DOHH2 (cell line): ENCODE data around the gene CTSW.

ENCODE experiments used
- H3F3A ChIP-seq: fragments of 200-600 bp; sonication (generic), shearing (Covaris generic); 2 replicates; pipeline ENCODE4 v1.6.0; 2016; ENCODE audit warnings: antibody characterized with exemption, mild to moderate bottlenecking; ENCODE audit not compliant: control insufficient read depth, insufficient read depth
- H3K27ac ChIP-seq: fragments of 200-600 bp; sonication (generic); 2 replicates; pipeline ENCODE4 v1.5.1; 2014; ENCODE audit warnings: low read depth, mild to moderate bottlenecking, low read length, moderate library complexity
- H3K27me3 ChIP-seq: fragments of 200-600 bp; sonication (generic); 2 replicates; pipeline ENCODE4 v1.6.1; 2014; ENCODE audit warnings: mild to moderate bottlenecking, low read length, mixed read lengths; ENCODE audit not compliant: control insufficient read depth
- H3K36me3 ChIP-seq: fragments of 200-600 bp; sonication (generic); 2 replicates; pipeline ENCODE4 v1.6.1; 2014; ENCODE audit warnings: mild to moderate bottlenecking, low read length, moderate library complexity, mixed read lengths; ENCODE audit not compliant: control insufficient read depth
- H3K4me1 ChIP-seq: fragments of 200-600 bp; sonication (generic); 2 replicates; pipeline ENCODE4 v1.6.1; 2014; ENCODE audit warnings: mild to moderate bottlenecking, low read length, mixed read lengths; ENCODE audit not compliant: control insufficient read depth
- H3K4me2 ChIP-seq: fragments of 200-600 bp; sonication (generic); 2 replicates; pipeline ENCODE4 v1.6.0; 2014; ENCODE audit warnings: mild to moderate bottlenecking, low read length, moderate library complexity
- H3K4me3 ChIP-seq: fragments of 200-600 bp; sonication (generic); 2 replicates; pipeline ENCODE4 v1.5.1; 2014; ENCODE audit warnings: mild to moderate bottlenecking, low read length, mixed read lengths
- H3K79me2 ChIP-seq: fragments of 200-600 bp; sonication (generic); 2 replicates; pipeline ENCODE4 v1.6.1; 2014; ENCODE audit warnings: mild to moderate bottlenecking, low read length, mixed read lengths; ENCODE audit not compliant: control insufficient read depth
- H3K9me2 ChIP-seq: fragments of 200-600 bp; sonication (generic); replicated peaks from 2 replicates; pipeline ENCODE4 v1.6.1; 2014; ENCODE audit warnings: mild to moderate bottlenecking, low read length, mixed read lengths; ENCODE audit not compliant: control insufficient read depth
- H3K9me3 ChIP-seq: fragments of 200-600 bp; sonication (generic); 2 replicates; pipeline ENCODE4 v1.6.1; 2014; ENCODE audit warnings: antibody characterized with exemption, low read length, mixed read lengths; ENCODE audit not compliant: control insufficient read depth, insufficient read depth
- H4K20me1 ChIP-seq: fragments of 200-600 bp; sonication (generic); 2 replicates; pipeline ENCODE4 v1.6.0; 2014; ENCODE audit warnings: low read depth, mild to moderate bottlenecking, antibody characterized with exemption, low read length, moderate library complexity; ENCODE audit not compliant: control insufficient read depth, insufficient read depth
- EZH2phosphoT487 ChIP-seq: fragments of 200-600 bp; sonication (generic); IDR thresholded peaks from 2 replicates; pipeline ENCODE4 v1.6.1; 2017; ENCODE audit warnings: borderline replicate concordance, mild to moderate bottlenecking, antibody characterized with exemption, low read length, moderate library complexity, mixed read lengths
- TF ChIP-seq, protein P1 (sequence below): fragments of 200-600 bp; sonication (generic); IDR thresholded peaks from one replicate; pipeline ENCODE4 v1.5.1; 2014; ENCODE audit warnings: antibody characterized with exemption, mild to moderate bottlenecking, low read depth, low read length; ENCODE audit not compliant: poor library complexity, severe bottlenecking

Gene CTSW

DNA sequence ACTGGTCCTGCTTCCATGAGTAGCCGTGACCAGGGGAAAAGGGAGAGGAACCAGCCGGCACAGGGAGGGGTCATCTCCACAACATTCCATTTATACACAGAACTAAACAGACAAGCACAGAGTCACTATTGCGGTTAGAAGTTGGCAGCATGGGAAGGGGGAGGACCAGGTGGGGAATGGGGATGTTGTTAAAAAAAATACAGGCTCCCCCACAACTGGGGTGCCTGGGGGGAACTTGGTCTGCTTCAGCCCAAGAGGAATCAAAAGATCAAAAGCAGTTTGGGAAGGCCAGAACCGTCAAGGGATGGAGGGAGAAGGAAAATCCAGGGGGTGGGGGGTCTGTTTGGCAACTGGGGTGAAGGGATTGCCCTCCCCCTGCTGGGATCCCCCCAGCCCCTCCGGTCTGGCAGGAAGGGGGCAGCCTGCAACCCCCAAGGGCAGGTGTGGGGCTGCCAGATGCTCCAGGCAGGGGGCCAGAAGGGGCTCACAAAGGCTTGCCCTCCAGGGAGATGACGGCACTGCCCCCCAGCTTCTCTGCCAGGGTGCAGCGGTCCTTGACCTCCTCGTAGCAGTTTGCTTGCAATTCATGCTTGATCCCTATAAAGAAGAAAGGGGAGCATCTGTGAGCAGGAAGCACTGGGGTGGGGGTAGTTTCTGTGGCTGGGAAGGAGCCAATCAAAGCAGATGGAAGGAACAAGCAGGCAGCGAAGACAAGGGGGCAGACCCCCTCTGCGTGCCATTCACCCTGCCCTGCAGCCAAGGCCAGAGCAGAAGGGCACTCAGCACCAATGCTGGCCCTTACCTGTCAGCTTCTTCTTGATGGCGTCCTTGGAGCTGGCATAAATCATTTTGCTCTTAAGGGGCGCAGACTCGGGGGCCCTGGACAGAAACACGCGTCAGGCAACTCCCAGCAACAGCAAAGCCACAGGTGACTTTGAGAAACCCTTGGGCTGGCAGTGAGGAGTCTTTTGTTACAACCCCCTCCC is 24.5 kb upstream of the CTSW start:
- peaks cover 65% of the 10 kb centered on the region for H3K36me3 ChIP-seq
- TF ChIP-seq, protein P1, sequence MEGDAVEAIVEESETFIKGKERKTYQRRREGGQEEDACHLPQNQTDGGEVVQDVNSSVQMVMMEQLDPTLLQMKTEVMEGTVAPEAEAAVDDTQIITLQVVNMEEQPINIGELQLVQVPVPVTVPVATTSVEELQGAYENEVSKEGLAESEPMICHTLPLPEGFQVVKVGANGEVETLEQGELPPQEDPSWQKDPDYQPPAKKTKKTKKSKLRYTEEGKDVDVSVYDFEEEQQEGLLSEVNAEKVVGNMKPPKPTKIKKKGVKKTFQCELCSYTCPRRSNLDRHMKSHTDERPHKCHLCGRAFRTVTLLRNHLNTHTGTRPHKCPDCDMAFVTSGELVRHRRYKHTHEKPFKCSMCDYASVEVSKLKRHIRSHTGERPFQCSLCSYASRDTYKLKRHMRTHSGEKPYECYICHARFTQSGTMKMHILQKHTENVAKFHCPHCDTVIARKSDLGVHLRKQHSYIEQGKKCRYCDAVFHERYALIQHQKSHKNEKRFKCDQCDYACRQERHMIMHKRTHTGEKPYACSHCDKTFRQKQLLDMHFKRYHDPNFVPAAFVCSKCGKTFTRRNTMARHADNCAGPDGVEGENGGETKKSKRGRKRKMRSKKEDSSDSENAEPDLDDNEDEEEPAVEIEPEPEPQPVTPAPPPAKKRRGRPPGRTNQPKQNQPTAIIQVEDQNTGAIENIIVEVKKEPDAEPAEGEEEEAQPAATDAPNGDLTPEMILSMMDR = no peak
- no peak for TF ChIP-seq EZH2phosphoT487
- peaks cover 20% of the 10 kb centered on the region for H4K20me1 ChIP-seq

DNA sequence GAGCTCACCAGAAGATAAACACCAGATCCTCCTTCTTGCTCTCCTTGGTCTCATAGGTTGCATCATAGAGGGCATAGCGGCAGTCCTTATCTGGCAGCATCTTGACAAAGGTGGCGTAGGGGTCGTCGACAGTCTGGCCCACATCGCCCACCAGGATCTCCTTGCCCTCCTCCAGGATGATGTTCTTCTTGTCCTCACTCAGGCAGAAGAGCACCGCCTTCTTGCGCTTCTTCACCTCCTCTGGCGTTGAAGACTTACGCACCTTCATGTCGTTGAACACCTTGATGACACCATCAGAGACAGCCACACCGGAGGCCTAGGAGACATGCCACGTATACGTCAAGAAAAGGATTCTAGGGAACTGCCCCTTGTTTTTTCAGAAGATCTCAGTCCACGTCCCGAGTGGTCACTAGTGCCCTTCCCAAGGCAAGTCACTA is 23.7 kb upstream of the CTSW start:
- Histone ChIP-seq H3K79me2 (peaks cover 41% of the 10 kb centered on the region), H3K4me2 (peak overlapping the region; percentile 80), H3K4me3 (peak overlapping the region; percentile 88), H3K36me3 (peaks cover 68% of the 10 kb centered on the region), H3K27me3 (no peaks in the 10 kb centered on the region), H3K27ac (no peak overlapping the region), H4K20me1 (peaks cover 20% of the 10 kb centered on the region), H3K4me1 (peaks cover 18% of the 10 kb centered on the region), H3F3A (peaks cover 31% of the 10 kb centered on the region), H3K9me2 (no peaks in the 10 kb centered on the region), H3K9me3 (peaks cover 5% of the 10 kb centered on the region; the same call in 1 of the 2 replicates)
- TF ChIP-seq EZH2phosphoT487 = no peak
- TF ChIP-seq, protein P1 = no peak

More for the DNA sequence above, 24.5 kb upstream of the CTSW start:
- Histone ChIP-seq H3K4me3 (no peak overlapping the region), H3K27me3 (no peaks in the 10 kb centered on the region), H3K4me1 (peaks cover 18% of the 10 kb centered on the region), H3F3A (peaks cover 32% of the 10 kb centered on the region), H3K27ac (no peak overlapping the region), H3K9me3 (peaks cover 5% of the 10 kb centered on the region; the same call in 1 of the 2 replicates), H3K4me2 (no peak overlapping the region), H3K9me2 (no peaks in the 10 kb centered on the region), H3K79me2 (peaks cover 38% of the 10 kb centered on the region)

DNA sequence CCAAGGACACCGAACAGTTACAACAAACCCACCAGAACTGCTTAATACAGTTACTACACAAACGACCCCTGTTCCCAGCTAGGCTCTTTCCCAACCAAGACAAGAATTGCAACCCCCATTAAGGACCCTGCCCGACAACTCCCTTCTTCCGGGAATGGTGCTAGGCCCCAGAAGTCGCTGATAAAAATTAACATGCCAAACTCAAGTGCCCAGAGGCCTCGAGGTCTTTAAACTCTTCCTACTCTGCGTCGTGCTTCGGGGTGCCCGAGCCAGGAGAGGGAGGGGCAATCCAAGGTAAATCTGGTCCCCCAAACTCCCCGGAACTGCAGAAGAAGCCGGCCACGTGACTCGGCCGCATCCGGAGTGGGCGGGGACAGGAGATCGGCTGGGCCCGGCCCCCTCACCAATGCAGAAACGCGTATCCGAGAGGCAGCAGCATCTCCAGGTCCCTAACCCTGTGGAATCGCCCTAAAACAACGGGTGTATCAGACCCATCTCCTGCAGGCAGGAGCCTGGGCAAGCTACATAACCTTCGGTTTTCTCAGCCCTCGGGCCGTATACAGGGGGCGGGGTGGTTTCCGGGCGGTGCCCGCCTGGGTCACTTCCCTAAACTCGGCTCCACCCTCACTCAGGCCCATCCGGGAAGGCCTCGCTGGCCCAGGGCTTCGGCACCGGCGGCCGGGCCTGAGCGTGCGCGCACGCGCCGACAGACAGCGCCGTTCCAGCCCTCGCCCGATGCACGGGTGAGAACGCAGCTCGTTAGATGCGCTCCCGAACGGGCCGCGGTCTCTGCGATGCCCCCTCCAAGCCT is 22.7 kb upstream of the CTSW start:
- Histone ChIP-seq H4K20me1 (peaks cover 20% of the 10 kb centered on the region), H3K79me2 (peaks cover 50% of the 10 kb centered on the region), H3K4me1 (peaks cover 25% of the 10 kb centered on the region), H3K9me2 (no peaks in the 10 kb centered on the region), H3K36me3 (peaks cover 69% of the 10 kb centered on the region), H3K9me3 (no peaks in the 10 kb centered on the region), H3K4me2 (peak overlapping the region; percentile 80), H3K4me3 (peak overlapping the region; percentile 88), H3K27me3 (no peaks in the 10 kb centered on the region), H3F3A (peaks cover 26% of the 10 kb centered on the region), H3K27ac (peak overlapping the region; percentile 83)
- TF ChIP-seq, protein P1 = no peak
- TF ChIP-seq EZH2phosphoT487 = no peak
